Measurements from ENCODE around the gene RACGAP1. TPM values are rescaled to one million over a fixed set of nuclear protein-coding genes. Genes with fewer than 3 reads are reported as not detected.

The RACGAP1 gene
- total and polyA plus RNA-seq, 2 of the 8 experiments (the other 6 are each of a cell fraction or from before 2014, with no cell fraction given), result 18.0 to 66.3 TPM

DNA sequence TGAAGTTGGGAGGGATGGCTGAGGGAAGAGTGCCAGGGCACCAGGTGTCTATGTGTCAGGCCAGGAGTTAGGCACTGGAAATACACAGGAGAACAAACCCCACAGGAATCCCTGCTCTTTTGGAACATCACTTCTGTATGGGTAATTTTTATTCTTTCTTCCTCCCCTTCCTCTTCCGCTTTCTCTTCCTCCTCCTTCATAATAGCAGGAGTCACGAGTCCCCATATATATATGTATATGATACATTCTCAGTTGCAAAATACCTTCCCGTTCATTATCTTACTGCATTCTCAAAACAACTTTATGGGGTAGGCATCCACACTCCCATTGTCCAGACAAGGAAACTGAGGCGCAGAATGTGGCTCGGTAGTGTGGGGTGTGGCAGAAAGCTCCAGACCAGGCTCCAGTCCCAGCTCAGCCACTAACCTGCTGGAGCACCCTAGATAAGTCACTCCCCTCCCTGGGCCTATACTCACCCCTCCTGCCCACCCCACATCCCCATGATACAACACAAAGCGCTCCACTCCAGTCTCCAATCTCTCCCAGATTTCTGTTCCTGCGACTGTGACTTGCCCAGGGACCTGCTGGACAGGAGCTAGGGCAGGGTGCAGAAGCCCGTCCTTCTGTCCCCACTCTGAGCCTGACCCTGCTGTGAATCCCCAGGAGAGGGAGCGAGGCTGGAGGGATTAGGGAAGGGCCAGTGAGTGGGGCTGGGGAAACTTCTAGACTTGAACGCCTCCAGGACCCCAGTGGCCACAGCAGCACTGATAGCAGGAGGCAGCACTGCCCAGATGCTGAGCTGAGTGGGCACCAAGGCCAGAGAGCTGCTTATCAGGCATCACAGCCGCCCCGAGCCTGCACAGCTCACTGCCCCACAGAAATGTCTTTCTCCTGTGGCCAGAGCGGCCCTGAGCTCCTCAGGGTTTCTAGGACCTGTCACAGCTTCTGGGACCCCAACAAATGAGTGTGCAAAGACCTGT lies 76.1 kb downstream of the RACGAP1 start (continued):
- TF ChIP-seq BRCA1 (IDR thresholded peaks at IDR 0.05; ENCODE audit: low read depth, low read length) (no peak), POU5F1 (IDR thresholded peaks at IDR 0.05; ENCODE audit: low read depth, low read length) (no peak), SIRT6 (IDR thresholded peaks at IDR 0.05; ENCODE audit: low read length) (no peak), SAP30 (IDR thresholded peaks at IDR 0.05; ENCODE audit: insufficient read depth, insufficient replicate concordance, low read length) (no peak), ZNF274 (IDR thresholded peaks at IDR 0.05; ENCODE audit: borderline replicate concordance, extremely low read depth, low read length) (no peak), SUZ12 (IDR thresholded peaks at IDR 0.05; ENCODE audit: low read length) (no peak), E2F6 (IDR thresholded peaks at IDR 0.05) (no peak), SRF (IDR thresholded peaks at IDR 0.05; ENCODE audit: low read depth, low read length) (no peak)
- TF ChIP-seq, protein P1, sequence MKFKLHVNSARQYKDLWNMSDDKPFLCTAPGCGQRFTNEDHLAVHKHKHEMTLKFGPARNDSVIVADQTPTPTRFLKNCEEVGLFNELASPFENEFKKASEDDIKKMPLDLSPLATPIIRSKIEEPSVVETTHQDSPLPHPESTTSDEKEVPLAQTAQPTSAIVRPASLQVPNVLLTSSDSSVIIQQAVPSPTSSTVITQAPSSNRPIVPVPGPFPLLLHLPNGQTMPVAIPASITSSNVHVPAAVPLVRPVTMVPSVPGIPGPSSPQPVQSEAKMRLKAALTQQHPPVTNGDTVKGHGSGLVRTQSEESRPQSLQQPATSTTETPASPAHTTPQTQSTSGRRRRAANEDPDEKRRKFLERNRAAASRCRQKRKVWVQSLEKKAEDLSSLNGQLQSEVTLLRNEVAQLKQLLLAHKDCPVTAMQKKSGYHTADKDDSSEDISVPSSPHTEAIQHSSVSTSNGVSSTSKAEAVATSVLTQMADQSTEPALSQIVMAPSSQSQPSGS (IDR thresholded peaks at IDR 0.05; ENCODE audit: low read length), result no peak
